ENCODE data around the gene DIP2C. TPM values are rescaled to one million over a fixed set of nuclear protein-coding genes. Genes with fewer than 3 reads are reported as not detected.
"Not testable (repeated sequence)": the region's sequence is repeated elsewhere in the genome, so short reads cannot be mapped to it uniquely, and the experiment has no call there.

The DIP2C gene
- total RNA-seq, 3 donors from 2014 or later: 17.1 to 48.2 (median 20.3) TPM

DNA sequence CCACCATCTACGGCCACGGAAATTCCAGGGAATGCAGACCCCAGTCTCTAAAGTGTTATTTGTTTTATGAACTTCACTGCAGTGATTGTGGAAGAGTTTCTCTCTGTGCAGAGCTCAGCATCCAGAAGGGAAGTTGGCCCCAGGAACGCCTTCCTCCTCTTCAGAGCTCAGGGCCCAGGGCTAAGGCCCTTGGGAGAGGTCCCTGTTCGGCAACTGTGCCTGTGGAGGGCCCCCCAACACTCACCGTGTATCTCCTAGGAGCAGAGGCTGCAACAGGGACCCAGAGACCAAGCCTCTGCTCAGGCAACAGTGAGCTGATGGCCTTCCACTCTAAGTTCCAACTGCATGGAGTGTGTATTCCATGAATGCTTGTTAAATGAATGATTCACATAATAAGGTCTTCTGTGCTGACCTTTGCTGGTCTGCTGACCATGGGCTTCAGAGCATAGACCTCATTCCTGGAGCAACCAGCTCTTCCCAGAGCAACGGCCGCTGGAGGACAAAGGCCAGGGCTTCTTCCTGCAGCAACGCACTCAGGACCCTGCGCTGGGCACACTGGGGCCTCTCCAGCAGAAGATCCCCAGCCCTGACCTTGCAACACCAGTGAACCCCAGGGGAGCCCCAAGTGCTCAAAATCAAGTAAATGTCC, 7.7 kb downstream of the DIP2C start:
- Histone ChIP-seq H3K36me3 (no peaks in the 10 kb centered on the region), H3K4me1 (no peaks in the 10 kb centered on the region), H3K27me3 (no peaks in the 10 kb centered on the region), H3K9me3 (no peaks in the 10 kb centered on the region), H3K4me3 (no peak overlapping the region), H3K27ac (no peak overlapping the region)
- TF ChIP-seq, protein P1, sequence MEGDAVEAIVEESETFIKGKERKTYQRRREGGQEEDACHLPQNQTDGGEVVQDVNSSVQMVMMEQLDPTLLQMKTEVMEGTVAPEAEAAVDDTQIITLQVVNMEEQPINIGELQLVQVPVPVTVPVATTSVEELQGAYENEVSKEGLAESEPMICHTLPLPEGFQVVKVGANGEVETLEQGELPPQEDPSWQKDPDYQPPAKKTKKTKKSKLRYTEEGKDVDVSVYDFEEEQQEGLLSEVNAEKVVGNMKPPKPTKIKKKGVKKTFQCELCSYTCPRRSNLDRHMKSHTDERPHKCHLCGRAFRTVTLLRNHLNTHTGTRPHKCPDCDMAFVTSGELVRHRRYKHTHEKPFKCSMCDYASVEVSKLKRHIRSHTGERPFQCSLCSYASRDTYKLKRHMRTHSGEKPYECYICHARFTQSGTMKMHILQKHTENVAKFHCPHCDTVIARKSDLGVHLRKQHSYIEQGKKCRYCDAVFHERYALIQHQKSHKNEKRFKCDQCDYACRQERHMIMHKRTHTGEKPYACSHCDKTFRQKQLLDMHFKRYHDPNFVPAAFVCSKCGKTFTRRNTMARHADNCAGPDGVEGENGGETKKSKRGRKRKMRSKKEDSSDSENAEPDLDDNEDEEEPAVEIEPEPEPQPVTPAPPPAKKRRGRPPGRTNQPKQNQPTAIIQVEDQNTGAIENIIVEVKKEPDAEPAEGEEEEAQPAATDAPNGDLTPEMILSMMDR (IDR thresholded peaks at IDR 0.05): no peak
- TF ChIP-seq POLR2A (IDR thresholded peaks at IDR 0.05) (no peak), POLR2AphosphoS5 (IDR thresholded peaks at IDR 0.05) (no peak)
- DNase-seq (ENCODE audit: low spot score in 2 of 2): no peak
- intact Hi-C loops (cut with DNase I; ENCODE audit: low total_unique reads): no loop called here

DNA sequence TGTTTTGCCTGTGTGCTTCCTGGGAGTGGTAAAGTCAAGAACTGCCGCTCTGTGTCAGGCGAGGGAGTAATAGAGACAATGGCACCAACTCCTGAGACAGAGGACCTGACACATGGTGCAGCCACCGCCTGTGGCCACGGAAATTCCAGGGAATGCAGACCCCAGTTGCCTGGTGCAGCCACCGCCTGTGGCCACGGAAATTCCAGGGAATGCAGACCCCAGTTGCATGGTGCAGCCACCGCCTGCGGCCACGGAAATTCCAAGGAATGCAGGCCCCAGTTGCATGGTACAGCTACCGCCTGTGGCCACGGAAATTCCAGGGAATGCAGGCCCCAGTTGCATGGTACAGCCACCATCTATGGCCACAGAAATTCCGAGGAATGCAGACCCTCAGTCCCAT, 8.7 kb downstream of the DIP2C start:
- Histone ChIP-seq H3K27me3 (no peaks in the 10 kb centered on the region), H3K4me1 (no peaks in the 10 kb centered on the region), H3K36me3 (no peaks in the 10 kb centered on the region), H3K4me3 (no peak overlapping the region), H3K9me3 (no peaks in the 10 kb centered on the region), H3K27ac (no peak overlapping the region)
- no peak for DNase-seq (ENCODE audit: low spot score in 2 of 2)
- TF ChIP-seq, protein P1 (IDR thresholded peaks at IDR 0.05): no peak
- no peak for TF ChIP-seq POLR2A (IDR thresholded peaks at IDR 0.05)
- no peak for TF ChIP-seq POLR2AphosphoS5 (IDR thresholded peaks at IDR 0.05)
- intact Hi-C loops (cut with DNase I; ENCODE audit: low total_unique reads): no loop called here

GRCh38 chr10:680146-680545, 9.3 kb downstream of the DIP2C start:
- intact Hi-C loops (cut with DNase I; ENCODE audit: low total_unique reads): no loop called here
- Histone ChIP-seq H3K9me3 (no peaks in the 10 kb centered on the region), H3K4me1 (no peaks in the 10 kb centered on the region), H3K27ac (no peak overlapping the region), H3K4me3 (no peak overlapping the region), H3K27me3 (no peaks in the 10 kb centered on the region), H3K36me3 (no peaks in the 10 kb centered on the region)
- DNase-seq (ENCODE audit: low spot score in 2 of 2): no peak
- no peak for TF ChIP-seq POLR2AphosphoS5 (IDR thresholded peaks at IDR 0.05)
- no peak for TF ChIP-seq POLR2A (IDR thresholded peaks at IDR 0.05)
- TF ChIP-seq, protein P1 (IDR thresholded peaks at IDR 0.05): no peak

DNA sequence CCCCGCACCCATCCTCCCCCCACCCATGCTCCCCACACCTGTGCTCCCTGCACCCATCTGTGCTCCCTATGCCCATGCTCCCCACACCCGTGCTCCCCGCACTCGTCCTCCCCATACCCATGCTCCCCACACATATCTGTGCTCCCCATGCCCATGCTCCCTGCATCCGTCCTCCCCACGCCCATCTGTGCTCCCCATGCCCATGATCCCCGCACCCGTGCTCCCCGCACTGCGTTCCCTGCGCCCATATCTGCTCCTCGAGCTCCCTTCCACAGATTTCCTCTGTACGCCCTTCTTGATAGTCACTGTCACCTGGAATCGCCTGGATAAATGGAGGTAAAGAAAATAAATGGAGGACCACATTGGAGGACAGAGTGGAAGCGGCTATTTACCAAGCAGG, 9.9 kb downstream of the DIP2C start:
- Histone ChIP-seq H3K4me3 (no peak overlapping the region), H3K9me3 (no peaks in the 10 kb centered on the region), H3K36me3 (no peaks in the 10 kb centered on the region), H3K27me3 (no peaks in the 10 kb centered on the region), H3K4me1 (no peaks in the 10 kb centered on the region), H3K27ac (no peak overlapping the region)
- intact Hi-C loops (cut with DNase I; ENCODE audit: low total_unique reads): no loop called here
- TF ChIP-seq POLR2AphosphoS5 (IDR thresholded peaks at IDR 0.05) (no peak), POLR2A (IDR thresholded peaks at IDR 0.05) (no peak)
- TF ChIP-seq, protein P1 (IDR thresholded peaks at IDR 0.05): no peak
- DNase-seq (ENCODE audit: low spot score in 2 of 2): no peak

DNA sequence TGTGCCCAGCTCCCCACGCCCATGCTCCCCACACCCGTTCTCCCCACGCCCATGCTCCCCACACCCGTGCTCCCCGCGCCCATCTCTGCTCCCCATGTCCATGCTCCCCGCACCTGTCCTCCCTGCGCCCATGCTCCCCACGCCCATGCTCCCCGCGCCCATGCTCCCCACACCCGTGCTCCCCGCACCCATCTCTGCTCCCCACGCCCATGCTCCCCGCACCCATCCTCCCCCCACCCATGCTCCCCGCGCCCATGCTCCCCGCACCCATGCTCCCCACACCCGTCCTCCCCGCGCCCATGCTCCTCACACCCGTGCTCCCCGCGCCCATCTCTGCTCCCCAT, 10.8 kb downstream of the DIP2C start:
- H3K4me3 ChIP-seq; intact Hi-C loops (cut with DNase I; ENCODE audit: low total_unique reads); H3K4me1 ChIP-seq; H3K9me3 ChIP-seq; H3K27me3 ChIP-seq; DNase-seq (ENCODE audit: low spot score in 2 of 2); H3K36me3 ChIP-seq; H3K27ac ChIP-seq: not testable (repeated sequence)
